Neuron (in vitro differentiated cells): Measurements from ENCODE around the gene SEMA6B.
"Not testable (repeated sequence)": the region's sequence is repeated elsewhere in the genome, so short reads cannot be mapped to it uniquely, and the experiment has no call there.

Experiments
- H2AFZ ChIP-seq: one replicate; pipeline ENCODE4 v1.6.1; 2013; ENCODE audit warnings: low read depth, mild to moderate bottlenecking, inconsistent platforms, low read length, moderate library complexity
- H3K27me3 ChIP-seq: one replicate; pipeline ENCODE4 v1.6.1; 2013; ENCODE audit warnings: low read length; ENCODE audit not compliant: insufficient read depth
- H3K36me3 ChIP-seq: one replicate; pipeline ENCODE4 v1.6.1; 2013; ENCODE audit warnings: low read length; ENCODE audit not compliant: insufficient read depth
- H3K4me1 ChIP-seq: one replicate; pipeline ENCODE4 v1.6.1; 2013; ENCODE audit warnings: low read length; ENCODE audit not compliant: insufficient read depth
- H3K4me3 ChIP-seq: 2 replicates; pipeline ENCODE4 v1.5.1; 2013; ENCODE audit warnings: mild to moderate bottlenecking, low read length, moderate library complexity
- H3K9me3 ChIP-seq: one replicate; pipeline ENCODE4 v1.6.1; 2013; ENCODE audit warnings: low read length

SEMA6B gene

GRCh38 chr19:4573682-4574081 is 14.2 kb upstream of the SEMA6B start:
- peaks cover 10% of the 10 kb centered on the region for H3K4me1 ChIP-seq
- no peaks in the 10 kb centered on the region for H3K27me3 ChIP-seq
- H3K4me3 ChIP-seq: no peak overlapping the region
- no peaks in the 10 kb centered on the region for H3K36me3 ChIP-seq
- H3K9me3 ChIP-seq: no peaks in the 10 kb centered on the region
- no peak overlapping the region for H2AFZ ChIP-seq

GRCh38 chr19:4571305-4571917 is 11.9 kb upstream of the SEMA6B start:
- H3K36me3 ChIP-seq: no peaks in the 10 kb centered on the region
- H3K27me3 ChIP-seq: no peaks in the 10 kb centered on the region
- no peak overlapping the region for H2AFZ ChIP-seq
- no peak overlapping the region for H3K4me3 ChIP-seq
- H3K4me1 ChIP-seq: peaks cover 10% of the 10 kb centered on the region
- no peaks in the 10 kb centered on the region for H3K9me3 ChIP-seq

GRCh38 chr19:4570916-4571304 is 11.4 kb upstream of the SEMA6B start:
- Histone ChIP-seq H3K36me3 (no peaks in the 10 kb centered on the region), H2AFZ (no peak overlapping the region), H3K9me3 (no peaks in the 10 kb centered on the region), H3K4me1 (peaks cover 10% of the 10 kb centered on the region), H3K4me3 (no peak overlapping the region), H3K27me3 (no peaks in the 10 kb centered on the region)

GRCh38 chr19:4570402-4570801 is 10.9 kb upstream of the SEMA6B start:
- H2AFZ ChIP-seq: no peak overlapping the region
- H3K4me1 ChIP-seq: peaks cover 6% of the 10 kb centered on the region
- no peaks in the 10 kb centered on the region for H3K9me3 ChIP-seq
- H3K4me3 ChIP-seq: no peak overlapping the region
- no peaks in the 10 kb centered on the region for H3K36me3 ChIP-seq
- H3K27me3 ChIP-seq: no peaks in the 10 kb centered on the region

GRCh38 chr19:4568886-4569285 is 9.4 kb upstream of the SEMA6B start:
- no peak overlapping the region for H2AFZ ChIP-seq
- no peaks in the 10 kb centered on the region for H3K4me1 ChIP-seq
- no peaks in the 10 kb centered on the region for H3K9me3 ChIP-seq
- no peak overlapping the region for H3K4me3 ChIP-seq
- H3K27me3 ChIP-seq: no peaks in the 10 kb centered on the region
- no peaks in the 10 kb centered on the region for H3K36me3 ChIP-seq

GRCh38 chr19:4567584-4568071 is 8.1 kb upstream of the SEMA6B start:
- no peaks in the 10 kb centered on the region for H3K27me3 ChIP-seq
- H3K36me3 ChIP-seq: no peaks in the 10 kb centered on the region
- H2AFZ ChIP-seq: no peak overlapping the region
- H3K4me3 ChIP-seq: no peak overlapping the region
- H3K4me1 ChIP-seq: no peaks in the 10 kb centered on the region
- no peaks in the 10 kb centered on the region for H3K9me3 ChIP-seq

- no peaks in the 10 kb centered on the region for H3K9me3 ChIP-seq
- no peaks in the 10 kb centered on the region for H3K4me1 ChIP-seq
- H2AFZ ChIP-seq: no peak overlapping the region
- no peak overlapping the region for H3K4me3 ChIP-seq
- H3K36me3 ChIP-seq: no peaks in the 10 kb centered on the region
- H3K27me3 ChIP-seq: no peaks in the 10 kb centered on the region
Observed at GRCh38 chr19:4566402-4567051, 7.0 kb upstream of the SEMA6B start.

- H3K9me3 ChIP-seq, H3K4me1 ChIP-seq, H3K27me3 ChIP-seq, H3K4me3 ChIP-seq, H2AFZ ChIP-seq, H3K36me3 ChIP-seq: not testable (repeated sequence)
Observed at GRCh38 chr19:4563562-4563961, 4.1 kb upstream of the SEMA6B start.

GRCh38 chr19:4562085-4562484 is 2.6 kb upstream of the SEMA6B start:
- H2AFZ ChIP-seq, H3K27me3 ChIP-seq, H3K9me3 ChIP-seq, H3K4me1 ChIP-seq, H3K4me3 ChIP-seq, H3K36me3 ChIP-seq: not testable (repeated sequence)

- H3K27me3 ChIP-seq: no peaks in the 10 kb centered on the region
- no peak overlapping the region for H2AFZ ChIP-seq
- H3K9me3 ChIP-seq: peaks cover 2% of the 10 kb centered on the region
- H3K4me3 ChIP-seq: no peak overlapping the region
- no peaks in the 10 kb centered on the region for H3K4me1 ChIP-seq
- H3K36me3 ChIP-seq: peaks cover 15% of the 10 kb centered on the region
Observed at GRCh38 chr19:4557971-4558941, 1.2 kb downstream of the SEMA6B start.

GRCh38 chr19:4557144-4557970 is 2.1 kb downstream of the SEMA6B start:
- Histone ChIP-seq H3K36me3 (peaks cover 24% of the 10 kb centered on the region), H3K4me3 (no peak overlapping the region), H3K4me1 (no peaks in the 10 kb centered on the region), H3K27me3 (no peaks in the 10 kb centered on the region), H3K9me3 (peaks cover 2% of the 10 kb centered on the region), H2AFZ (no peak overlapping the region)

GRCh38 chr19:4556597-4557127 is 2.8 kb downstream of the SEMA6B start:
- no peak overlapping the region for H2AFZ ChIP-seq
- H3K27me3 ChIP-seq: no peaks in the 10 kb centered on the region
- no peaks in the 10 kb centered on the region for H3K4me1 ChIP-seq
- H3K9me3 ChIP-seq: peaks cover 2% of the 10 kb centered on the region
- H3K36me3 ChIP-seq: peaks cover 31% of the 10 kb centered on the region
- no peak overlapping the region for H3K4me3 ChIP-seq
